Measurements from ENCODE around the gene SPTBN1. TPM values are rescaled to one million over a fixed set of nuclear protein-coding genes. Genes with fewer than 3 reads are reported as not detected.
A peak's percentile ranks its signal among the peaks of the same experiment; 100 is the strongest.

Gene SPTBN1
- total RNA-seq, 4 donors from 2014 or later = 189 to 423 (median 341) TPM

- Histone ChIP-seq H3K27me3 (no peaks in the 10 kb centered on the region), H3K27ac (peak overlapping the region; percentile 76 to 85), H3K4me3 (no peak overlapping the region), H3K36me3 (no peaks in the 10 kb centered on the region), H3K4me1 (peaks cover 6 to 21% of the 10 kb centered on the region in 2 donors), H3K9me3 (no peaks in the 10 kb centered on the region)
- no peak for DNase-seq
- TF ChIP-seq POLR2A (IDR thresholded peaks at IDR 0.05) (no peak), CTCF (IDR thresholded peaks at IDR 0.05) (no peak)
- intact Hi-C loops (cut with DNase I; ENCODE audit: low total_unique reads) = no loop called here
These were observed 119.3 kb downstream of the SPTBN1 start for GRCh38 chr2:54575379-54575888.

- intact Hi-C loops (cut with DNase I; ENCODE audit: low total_unique reads) = no loop called here
- no peaks in the 10 kb centered on the region for H3K36me3 ChIP-seq
- peak overlapping the region in 1 of 2 donors; percentile 36 for H3K27ac ChIP-seq
- H3K4me1 ChIP-seq = peaks cover 0 to 16% of the 10 kb centered on the region in 2 donors
- H3K27me3 ChIP-seq = no peaks in the 10 kb centered on the region
- H3K9me3 ChIP-seq = no peaks in the 10 kb centered on the region
- H3K4me3 ChIP-seq = no peak overlapping the region
- DNase-seq = no peak
- TF ChIP-seq CTCF (IDR thresholded peaks at IDR 0.05) = no peak
- TF ChIP-seq POLR2A (IDR thresholded peaks at IDR 0.05) = no peak
These were observed 120.9 kb downstream of the SPTBN1 start for GRCh38 chr2:54577035-54577434.

DNA sequence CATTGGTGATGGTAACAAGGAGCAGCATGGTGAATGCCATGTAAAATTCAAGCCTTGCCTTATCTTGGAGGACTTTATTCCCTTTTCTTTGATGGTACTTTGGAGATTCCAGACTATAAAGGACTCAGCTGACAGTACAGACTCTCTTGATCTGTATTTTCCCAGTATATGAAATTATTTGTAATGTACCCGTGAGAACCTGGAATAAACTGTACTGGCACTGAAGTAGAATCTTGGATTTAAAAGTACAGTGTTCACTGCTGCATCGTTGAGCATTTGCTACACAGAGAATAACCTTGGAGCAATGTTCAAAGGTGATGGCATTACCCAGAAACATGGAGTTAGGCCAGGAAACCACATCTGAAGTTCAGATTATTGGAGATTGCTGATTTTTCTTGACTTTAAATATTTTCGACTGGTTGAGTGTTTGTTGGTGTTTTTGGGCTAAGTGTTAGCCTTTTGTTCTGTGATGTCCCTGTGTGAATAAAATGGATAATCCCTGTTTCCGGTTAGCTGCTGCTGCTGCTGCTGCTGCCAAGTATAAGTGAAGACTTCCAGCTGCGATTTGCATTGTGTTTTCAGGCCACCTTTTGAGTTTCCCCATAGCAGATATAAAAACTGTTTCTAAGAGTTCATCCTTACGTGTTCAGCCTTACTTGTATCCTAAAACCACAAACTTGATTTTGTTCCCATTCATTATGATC is 122.0 kb downstream of the SPTBN1 start:
- no peak for TF ChIP-seq POLR2A (IDR thresholded peaks at IDR 0.05)
- no peak for TF ChIP-seq CTCF (IDR thresholded peaks at IDR 0.05)
- no peaks in the 10 kb centered on the region for H3K9me3 ChIP-seq
- peaks cover 0 to 17% of the 10 kb centered on the region in 2 donors for H3K4me1 ChIP-seq
- intact Hi-C loops (cut with DNase I; ENCODE audit: low total_unique reads) = no loop called here
- no peaks in the 10 kb centered on the region for H3K27me3 ChIP-seq
- no peak overlapping the region for H3K4me3 ChIP-seq
- peak overlapping the region in 1 of 2 donors; percentile 20 for H3K27ac ChIP-seq
- no peaks in the 10 kb centered on the region for H3K36me3 ChIP-seq
- no peak for DNase-seq

GRCh38 chr2:54578648-54579045 is 122.5 kb downstream of the SPTBN1 start:
- Histone ChIP-seq H3K27ac (peak overlapping the region in 1 of 2 donors; percentile 20), H3K9me3 (no peaks in the 10 kb centered on the region), H3K4me1 (peaks cover 0 to 19% of the 10 kb centered on the region in 2 donors), H3K36me3 (no peaks in the 10 kb centered on the region), H3K27me3 (no peaks in the 10 kb centered on the region), H3K4me3 (no peak overlapping the region)
- TF ChIP-seq CTCF (IDR thresholded peaks at IDR 0.05) (no peak), POLR2A (IDR thresholded peaks at IDR 0.05) (no peak)
- intact Hi-C loops (cut with DNase I; ENCODE audit: low total_unique reads) = no loop called here
- no peak for DNase-seq

DNA sequence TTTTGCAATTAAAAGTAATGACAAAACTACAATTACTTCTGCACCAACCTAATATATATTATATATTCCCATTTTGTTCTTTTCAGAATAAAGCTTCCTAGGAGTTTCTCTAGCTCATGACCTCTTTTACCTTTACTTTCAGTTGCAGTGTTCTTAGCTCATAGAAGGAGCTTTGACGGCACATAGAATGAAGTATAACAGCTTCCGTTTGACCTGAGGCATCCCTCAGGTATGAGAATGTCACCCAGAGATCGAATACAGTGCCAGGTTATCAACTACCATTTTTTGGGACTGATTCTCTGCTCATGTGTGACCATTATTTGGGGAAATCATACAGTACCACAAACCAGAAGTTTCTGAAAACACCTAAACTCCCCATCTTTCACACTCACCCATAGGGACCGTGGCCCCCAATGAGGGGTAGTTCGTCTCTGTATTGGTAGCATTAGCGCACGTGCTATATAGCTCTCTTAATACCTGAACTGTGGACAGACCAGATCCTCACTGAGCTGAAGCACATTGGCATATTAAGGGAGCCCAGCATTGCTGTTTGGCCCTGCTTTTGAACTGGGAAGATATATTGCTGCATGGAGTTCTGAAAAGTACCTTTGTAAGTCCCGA is 123.0 kb downstream of the SPTBN1 start:
- Histone ChIP-seq H3K27me3 (no peaks in the 10 kb centered on the region), H3K9me3 (no peaks in the 10 kb centered on the region), H3K4me1 (peaks cover 0 to 16% of the 10 kb centered on the region in 2 donors), H3K36me3 (no peaks in the 10 kb centered on the region), H3K4me3 (no peak overlapping the region), H3K27ac (peak overlapping the region in 1 of 2 donors; percentile 1)
- TF ChIP-seq CTCF (IDR thresholded peaks at IDR 0.05) (no peak), POLR2A (IDR thresholded peaks at IDR 0.05) (no peak)
- no peak for DNase-seq
- intact Hi-C loops (cut with DNase I; ENCODE audit: low total_unique reads) = no loop called here

All from uterus (tissue), 4 donors.